Neural cell (in vitro differentiated cells): ENCODE data around the gene HOXA10. TPM values are rescaled to one million over a fixed set of nuclear protein-coding genes. Genes with fewer than 3 reads are reported as not detected.

Source experiments
- H2AFZ ChIP-seq: fragments of 200-600, 300-800 bp; sonication (generic), shearing (Covaris generic); 2 replicates; pipeline ENCODE4 v1.6.0; 2014; ENCODE audit warnings: low read depth, mild to moderate bottlenecking, antibody characterized with exemption, low read length, moderate library complexity
- H3F3A ChIP-seq: fragments of 200-600 bp; shearing (Covaris generic); 2 replicates; pipeline ENCODE4 v1.6.1; 2016; ENCODE audit warnings: mild to moderate bottlenecking, moderate library complexity, mixed read lengths, antibody characterized with exemption, low read length; ENCODE audit not compliant: insufficient read depth, poor library complexity, severe bottlenecking
- H3K27ac ChIP-seq: fragments of 200-600, 300-800 bp; sonication (generic), shearing (Covaris generic); 2 replicates; pipeline ENCODE4 v1.5.1; 2014; ENCODE audit warnings: mild to moderate bottlenecking, low read length, moderate library complexity
- H3K27me3 ChIP-seq: fragments of 300-800, 200-600 bp; sonication (generic), shearing (Covaris generic); 2 replicates; pipeline ENCODE4 v1.6.0; 2014; ENCODE audit warnings: mild to moderate bottlenecking, low read depth, low read length, moderate library complexity; ENCODE audit not compliant: insufficient read depth
- H3K36me3 ChIP-seq: fragments of 300-800, 200-600 bp; sonication (generic), shearing (Covaris generic); 2 replicates; pipeline ENCODE4 v1.5.1; 2014; ENCODE audit warnings: mild to moderate bottlenecking, antibody characterized with exemption, low read length, moderate library complexity; ENCODE audit not compliant: insufficient read depth
- H3K4me2 ChIP-seq: fragments of 300-800, 200-600 bp; sonication (generic), shearing (Covaris generic); 2 replicates; pipeline ENCODE4 v1.6.0; 2014; ENCODE audit warnings: mild to moderate bottlenecking, low read length
- H3K4me3 ChIP-seq: fragments of 300-800, 200-600 bp; sonication (generic), shearing (Covaris generic); 2 replicates; pipeline ENCODE4 v1.5.1; 2014; ENCODE audit warnings: mild to moderate bottlenecking, low read length, moderate library complexity
- H3K79me2 ChIP-seq: fragments of 200-600 bp; shearing (Covaris generic); replicated peaks from 2 replicates; pipeline ENCODE4 v1.6.0; 2014; ENCODE audit warnings: mild to moderate bottlenecking, low read length, moderate library complexity; ENCODE audit not compliant: insufficient read depth
- H3K9ac ChIP-seq: fragments of 300-800, 200-600 bp; sonication (generic), shearing (Covaris generic); 2 replicates; pipeline ENCODE4 v1.6.1; 2016; ENCODE audit warnings: mild to moderate bottlenecking, low read length, mixed read lengths
- H3K9me2 ChIP-seq: fragments of 200-600 bp; shearing (Covaris generic); 2 replicates; pipeline ENCODE4 v1.6.1; 2016; ENCODE audit warnings: mild to moderate bottlenecking, low read length, mixed read lengths; ENCODE audit not compliant: insufficient read depth
- H3K9me3 ChIP-seq: fragments of 200-600, 300-800 bp; sonication (generic), shearing (Covaris generic); 2 replicates; pipeline ENCODE4 v1.6.1; 2016; ENCODE audit warnings: mild to moderate bottlenecking, mixed run types, low read length, moderate library complexity, mixed read lengths
- H4K20me1 ChIP-seq: fragments of 200-600 bp; shearing (Covaris generic); 2 replicates; pipeline ENCODE4 v1.6.1; 2016; ENCODE audit warnings: mild to moderate bottlenecking, mixed run types; ENCODE audit not compliant: insufficient read depth
- EZH2 ChIP-seq: fragments of 200-600, 300-800 bp; shearing (Covaris generic), sonication (generic); IDR thresholded peaks from 2 replicates; pipeline ENCODE4 v1.6.1; 2014; ENCODE audit warnings: antibody characterized with exemption, low read length, borderline replicate concordance, mild to moderate bottlenecking; ENCODE audit not compliant: insufficient read depth, poor library complexity, severe bottlenecking
- MXI1 ChIP-seq: fragments of 450-650 bp; conservative IDR thresholded peaks from 2 replicates; pipeline ENCODE4 v1.6.1; 2014; ENCODE audit warnings: antibody characterized with exemption, mild to moderate bottlenecking; ENCODE audit not compliant: poor library complexity, severe bottlenecking
- POLR2AphosphoS5 ChIP-seq: IDR thresholded peaks from 2 replicates; pipeline ENCODE4 v1.6.1; 2012
- RAD21 ChIP-seq: fragments of 450-650 bp; conservative IDR thresholded peaks from 2 replicates; pipeline ENCODE4 v1.6.1; 2014; ENCODE audit warnings: antibody characterized with exemption, mild to moderate bottlenecking, moderate library complexity
- REST ChIP-seq: IDR thresholded peaks from 2 replicates; pipeline ENCODE4 v1.6.1; 2012; ENCODE audit warnings: borderline replicate concordance
- SMC3 ChIP-seq: fragments of 450-650 bp; conservative IDR thresholded peaks from 2 replicates; pipeline ENCODE4 v1.6.1; 2014; ENCODE audit warnings: antibody characterized with exemption, mild to moderate bottlenecking, moderate library complexity; ENCODE audit not compliant: poor library complexity
- TAF1 ChIP-seq: IDR thresholded peaks from 2 replicates; pipeline ENCODE4 v1.6.1; 2012; ENCODE audit warnings: low read depth
- polyA plus RNA-seq: library from polyadenylated mRNA; depleted of rRNA; stranded (reverse); fragments of >200 nt; gene quantifications from 2 replicates; pipeline ENCODE4 v1.2.3, GENCODE V29; 2014

Gene HOXA10
- polyA plus RNA-seq, 1 donor from 2014 or later, result not detected

GRCh38 chr7:27189295-27189996, 15.3 kb upstream of the HOXA10 start:
- Histone ChIP-seq H3K9me2 (no peaks in the 10 kb centered on the region), H3K79me2 (no peaks in the 10 kb centered on the region), H3K9me3 (peaks cover 6% of the 10 kb centered on the region), H3K27ac (no peak overlapping the region), H2AFZ (no peak overlapping the region), H4K20me1 (no peaks in the 10 kb centered on the region), H3K36me3 (no peaks in the 10 kb centered on the region), H3K9ac (no peak overlapping the region), H3F3A (no peaks in the 10 kb centered on the region), H3K4me2 (no peak overlapping the region), H3K27me3 (peaks cover 100% of the 10 kb centered on the region), H3K4me3 (no peak overlapping the region)
- TF ChIP-seq REST (no peak), EZH2 (peak; percentile 26)

DNA sequence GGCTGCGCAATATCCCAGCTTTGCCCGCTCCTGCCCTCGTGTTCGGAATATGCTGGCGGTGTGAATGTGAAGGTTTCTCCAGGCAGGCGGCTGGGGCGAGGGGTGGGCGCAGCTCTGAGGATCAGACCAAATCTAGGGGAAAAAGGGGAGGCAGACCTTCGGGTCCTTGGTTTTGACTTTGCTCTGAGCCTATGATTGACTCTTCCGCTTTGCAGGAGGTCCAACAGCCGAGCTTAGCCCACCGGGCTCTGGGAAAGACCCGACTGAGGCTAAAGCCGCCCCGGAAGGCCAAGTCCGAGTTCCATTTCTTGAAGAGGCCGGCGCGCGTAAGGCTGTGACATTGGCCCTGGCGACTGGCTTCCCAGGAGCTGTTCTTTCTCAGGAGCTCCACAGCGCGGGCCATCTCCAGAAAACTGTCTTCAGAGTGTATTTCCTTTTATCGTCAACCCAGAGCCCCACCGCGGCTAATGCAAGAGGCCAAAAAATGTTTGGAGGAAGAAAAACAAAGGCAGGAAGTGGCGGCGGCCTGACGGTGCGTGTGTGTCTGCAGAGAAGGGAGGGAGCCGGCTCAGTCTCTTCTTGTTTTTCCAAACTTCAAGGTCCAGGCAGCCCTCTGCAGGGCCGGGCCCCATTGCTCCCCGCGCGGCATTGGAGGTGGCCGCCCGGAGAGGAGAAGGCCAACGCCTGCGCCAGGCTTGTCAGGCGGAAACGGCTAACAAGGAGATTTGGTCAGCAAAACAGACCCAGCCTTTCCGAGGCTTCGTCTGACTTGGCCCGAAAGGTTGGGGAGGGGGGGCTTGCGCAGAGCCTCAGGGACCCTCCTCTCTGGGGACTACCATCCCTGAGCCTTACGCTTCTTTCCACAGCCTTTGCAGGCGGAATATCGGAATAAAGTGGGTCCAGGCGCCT, 14.5 kb upstream of the HOXA10 start:
- Histone ChIP-seq H2AFZ (no peak overlapping the region), H3K27me3 (peaks cover 100% of the 10 kb centered on the region), H3K27ac (no peak overlapping the region), H3K9ac (no peak overlapping the region), H3F3A (no peaks in the 10 kb centered on the region), H3K4me2 (no peak overlapping the region), H4K20me1 (no peaks in the 10 kb centered on the region), H3K9me3 (peaks cover 6% of the 10 kb centered on the region), H3K4me3 (no peak overlapping the region), H3K9me2 (no peaks in the 10 kb centered on the region), H3K79me2 (no peaks in the 10 kb centered on the region), H3K36me3 (no peaks in the 10 kb centered on the region)
- TF ChIP-seq SMC3 (no peak), TAF1 (no peak), RAD21 (no peak), POLR2AphosphoS5 (no peak), MXI1 (no peak)
